ENCODE measurements around the gene POLH. TPM values are rescaled to one million over a fixed set of nuclear protein-coding genes. Genes with fewer than 3 reads are reported as not detected.

The POLH gene
- total and polyA plus RNA-seq, 9 of the 15 experiments (the other 6 are each of a cell fraction or from before 2014, with no cell fraction given), result 5.8 to 31.6 (median 20.6) TPM

GRCh38 chr6:43635387-43636307 lies 59.7 kb downstream of the POLH start, which contains the start of gene MAD2L1BP (continued):
- TF ChIP-seq NR3C1 (CRISPR knock-in tag; IDR thresholded peaks at IDR 0.05) (no peak), MTF1 (CRISPR knock-in tag; IDR thresholded peaks at IDR 0.05; ENCODE audit: borderline replicate concordance) (no peak), TBP (optimal IDR thresholded peaks at IDR 0.05; ENCODE audit: low read depth, low read length) (peak; percentile 90), ZNF232 (CRISPR knock-in tag; IDR thresholded peaks at IDR 0.05) (peak; percentile 82; the same call in 1 of the 2 replicates), ZNF224 (CRISPR knock-in tag; IDR thresholded peaks at IDR 0.05) (no peak), LCOR (CRISPR knock-in tag; IDR thresholded peaks at IDR 0.05) (0 out of 2 replicates have a peak, but pooled peaks have one; percentile 37), GATA2 (CRISPR knock-in tag; IDR thresholded peaks at IDR 0.05) (peak; percentile 16; the same call in 1 of the 2 replicates), BHLHE40 (IDR thresholded peaks at IDR 0.05; ENCODE audit: low read length) (peak; percentile 26), PRMT5 (CRISPR knock-in tag; IDR thresholded peaks at IDR 0.05) (no peak), CEBPG (CRISPR knock-in tag; IDR thresholded peaks at IDR 0.05) (no peak), CEBPG (tag; conservative IDR thresholded peaks at IDR 0.05 in 1 of 2, IDR thresholded peaks at IDR 0.05 in 1 of 2) (no peak), SRSF7 (optimal IDR thresholded peaks at IDR 0.05; ENCODE audit: low read depth, low read length) (no peak), KDM2B (CRISPR knock-in tag; IDR thresholded peaks at IDR 0.05) (no peak), MCM5 (IDR thresholded peaks at IDR 0.05; ENCODE audit: low read depth) (no peak), FOXK1 (CRISPR knock-in tag; IDR thresholded peaks at IDR 0.05; ENCODE audit: borderline replicate concordance) (peak; percentile 17; the same call in 1 of the 2 replicates), ZSCAN29 (IDR thresholded peaks at IDR 0.05) (no peak; the same call in 1 of the 2 replicates), RBM17 (IDR thresholded peaks at IDR 0.05; ENCODE audit: borderline replicate concordance, low read depth, low read length) (no peak)
- TF ChIP-seq, protein P1, sequence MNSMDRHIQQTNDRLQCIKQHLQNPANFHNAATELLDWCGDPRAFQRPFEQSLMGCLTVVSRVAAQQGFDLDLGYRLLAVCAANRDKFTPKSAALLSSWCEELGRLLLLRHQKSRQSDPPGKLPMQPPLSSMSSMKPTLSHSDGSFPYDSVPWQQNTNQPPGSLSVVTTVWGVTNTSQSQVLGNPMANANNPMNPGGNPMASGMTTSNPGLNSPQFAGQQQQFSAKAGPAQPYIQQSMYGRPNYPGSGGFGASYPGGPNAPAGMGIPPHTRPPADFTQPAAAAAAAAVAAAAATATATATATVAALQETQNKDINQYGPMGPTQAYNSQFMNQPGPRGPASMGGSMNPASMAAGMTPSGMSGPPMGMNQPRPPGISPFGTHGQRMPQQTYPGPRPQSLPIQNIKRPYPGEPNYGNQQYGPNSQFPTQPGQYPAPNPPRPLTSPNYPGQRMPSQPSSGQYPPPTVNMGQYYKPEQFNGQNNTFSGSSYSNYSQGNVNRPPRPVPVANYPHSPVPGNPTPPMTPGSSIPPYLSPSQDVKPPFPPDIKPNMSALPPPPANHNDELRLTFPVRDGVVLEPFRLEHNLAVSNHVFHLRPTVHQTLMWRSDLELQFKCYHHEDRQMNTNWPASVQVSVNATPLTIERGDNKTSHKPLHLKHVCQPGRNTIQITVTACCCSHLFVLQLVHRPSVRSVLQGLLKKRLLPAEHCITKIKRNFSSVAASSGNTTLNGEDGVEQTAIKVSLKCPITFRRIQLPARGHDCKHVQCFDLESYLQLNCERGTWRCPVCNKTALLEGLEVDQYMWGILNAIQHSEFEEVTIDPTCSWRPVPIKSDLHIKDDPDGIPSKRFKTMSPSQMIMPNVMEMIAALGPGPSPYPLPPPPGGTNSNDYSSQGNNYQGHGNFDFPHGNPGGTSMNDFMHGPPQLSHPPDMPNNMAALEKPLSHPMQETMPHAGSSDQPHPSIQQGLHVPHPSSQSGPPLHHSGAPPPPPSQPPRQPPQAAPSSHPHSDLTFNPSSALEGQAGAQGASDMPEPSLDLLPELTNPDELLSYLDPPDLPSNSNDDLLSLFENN (IDR thresholded peaks at IDR 0.05; ENCODE audit: low read depth in 2 of 2, low read length in 2 of 2), result peak in 1 of 2 experiments; percentile 76; a peak in 1 of 4 replicates
- TF ChIP-seq, protein P2, sequence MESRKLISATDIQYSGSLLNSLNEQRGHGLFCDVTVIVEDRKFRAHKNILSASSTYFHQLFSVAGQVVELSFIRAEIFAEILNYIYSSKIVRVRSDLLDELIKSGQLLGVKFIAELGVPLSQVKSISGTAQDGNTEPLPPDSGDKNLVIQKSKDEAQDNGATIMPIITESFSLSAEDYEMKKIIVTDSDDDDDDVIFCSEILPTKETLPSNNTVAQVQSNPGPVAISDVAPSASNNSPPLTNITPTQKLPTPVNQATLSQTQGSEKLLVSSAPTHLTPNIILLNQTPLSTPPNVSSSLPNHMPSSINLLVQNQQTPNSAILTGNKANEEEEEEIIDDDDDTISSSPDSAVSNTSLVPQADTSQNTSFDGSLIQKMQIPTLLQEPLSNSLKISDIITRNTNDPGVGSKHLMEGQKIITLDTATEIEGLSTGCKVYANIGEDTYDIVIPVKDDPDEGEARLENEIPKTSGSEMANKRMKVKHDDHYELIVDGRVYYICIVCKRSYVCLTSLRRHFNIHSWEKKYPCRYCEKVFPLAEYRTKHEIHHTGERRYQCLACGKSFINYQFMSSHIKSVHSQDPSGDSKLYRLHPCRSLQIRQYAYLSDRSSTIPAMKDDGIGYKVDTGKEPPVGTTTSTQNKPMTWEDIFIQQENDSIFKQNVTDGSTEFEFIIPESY (CRISPR knock-in tag; IDR thresholded peaks at IDR 0.05), result peak; percentile 89
- TF ChIP-seq, protein P3, sequence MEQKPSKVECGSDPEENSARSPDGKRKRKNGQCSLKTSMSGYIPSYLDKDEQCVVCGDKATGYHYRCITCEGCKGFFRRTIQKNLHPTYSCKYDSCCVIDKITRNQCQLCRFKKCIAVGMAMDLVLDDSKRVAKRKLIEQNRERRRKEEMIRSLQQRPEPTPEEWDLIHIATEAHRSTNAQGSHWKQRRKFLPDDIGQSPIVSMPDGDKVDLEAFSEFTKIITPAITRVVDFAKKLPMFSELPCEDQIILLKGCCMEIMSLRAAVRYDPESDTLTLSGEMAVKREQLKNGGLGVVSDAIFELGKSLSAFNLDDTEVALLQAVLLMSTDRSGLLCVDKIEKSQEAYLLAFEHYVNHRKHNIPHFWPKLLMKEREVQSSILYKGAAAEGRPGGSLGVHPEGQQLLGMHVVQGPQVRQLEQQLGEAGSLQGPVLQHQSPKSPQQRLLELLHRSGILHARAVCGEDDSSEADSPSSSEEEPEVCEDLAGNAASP (IDR thresholded peaks at IDR 0.05), result no peak
